Mesothelial cell of epicardium (in vitro differentiated cells): ENCODE results near the gene DPYD. TPM values are rescaled to one million over a fixed set of nuclear protein-coding genes. Genes with fewer than 3 reads are reported as not detected.

Experiments used
- DNase-seq, 2 experiments: peaks; one replicate each; pipeline ENCODE4 v3.0.0; 2021; ENCODE audit warnings: low spot score in 2 of 2; ENCODE audit not compliant: unreplicated experiment in 2 of 2
- H3K27ac Mint-ChIP-seq: 2 replicates; pipeline ENCODE4 v1.8.0; 2021; ENCODE audit warnings: mixed read lengths
- H3K27me3 Mint-ChIP-seq: 2 replicates; pipeline ENCODE4 v1.8.0; 2021; ENCODE audit warnings: low read depth, mixed read lengths
- H3K36me3 Mint-ChIP-seq: 2 replicates; pipeline ENCODE4 v1.8.0; 2021; ENCODE audit warnings: mixed read lengths
- H3K4me1 Mint-ChIP-seq: 2 replicates; pipeline ENCODE4 v1.8.0; 2021; ENCODE audit warnings: mixed read lengths
- H3K4me3 Mint-ChIP-seq: 2 replicates; pipeline ENCODE4 v1.8.0; 2021; ENCODE audit warnings: mild to moderate bottlenecking, moderate library complexity, mixed read lengths
- H3K9me3 Mint-ChIP-seq: 2 replicates; pipeline ENCODE4 v1.8.0; 2021; ENCODE audit warnings: mixed read lengths
- CTCF ChIP-seq: fragments of 200-600 bp; sonication (generic); IDR thresholded peaks from one replicate; pipeline ENCODE4 v1.5.0; 2021; ENCODE audit warnings: antibody characterized with exemption; ENCODE audit not compliant: unreplicated experiment
- total RNA-seq: library from RNA; stranded (reverse); gene quantifications from 3 replicates; pipeline ENCODE4 v1.2.1, GENCODE V29; 2021

The DPYD gene
- total RNA-seq, 1 donor from 2014 or later, result 13.3 TPM

GRCh38 chr1:97056386-97056785, 864.4 kb downstream of the DPYD start:
- TF ChIP-seq CTCF, result no peak
- Mint-ChIP-seq H3K9me3 (peaks cover 48% of the 10 kb centered on the region), H3K4me1 (no peaks in the 10 kb centered on the region), H3K36me3 (peaks cover 6% of the 10 kb centered on the region), H3K27ac (no peak overlapping the region), H3K27me3 (no peaks in the 10 kb centered on the region), H3K4me3 (no peak overlapping the region)
- DNase-seq, result no peak

DNA sequence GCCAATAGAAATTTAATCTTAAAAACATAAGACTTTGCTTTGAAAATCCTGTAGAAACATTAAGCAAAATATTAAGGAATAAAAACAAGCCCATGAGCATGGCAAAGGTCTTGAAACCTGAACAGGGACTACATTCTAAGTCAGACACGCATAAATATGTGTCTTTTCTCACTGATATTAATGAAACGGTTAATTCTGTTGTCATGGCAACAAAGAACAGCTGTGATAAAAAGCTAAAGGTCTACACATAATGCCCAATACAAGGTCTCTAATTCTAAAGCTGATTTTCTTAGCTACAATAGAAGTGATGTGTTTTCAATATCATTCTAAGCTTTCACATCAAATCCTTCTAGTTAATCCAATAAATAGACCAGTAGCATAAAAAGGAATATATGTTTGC, 867.6 kb downstream of the DPYD start:
- Mint-ChIP-seq H3K36me3 (peaks cover 4% of the 10 kb centered on the region), H3K4me1 (no peaks in the 10 kb centered on the region), H3K27me3 (no peaks in the 10 kb centered on the region), H3K27ac (no peak overlapping the region), H3K4me3 (no peak overlapping the region), H3K9me3 (peaks cover 22% of the 10 kb centered on the region)
- no peak for DNase-seq
- TF ChIP-seq CTCF, result no peak

- H3K4me3 Mint-ChIP-seq, result no peak overlapping the region
- no peak for DNase-seq
- no peaks in the 10 kb centered on the region for H3K27me3 Mint-ChIP-seq
- peaks cover 16% of the 10 kb centered on the region for H3K9me3 Mint-ChIP-seq
- no peak for TF ChIP-seq CTCF
- no peak overlapping the region for H3K27ac Mint-ChIP-seq
- H3K4me1 Mint-ChIP-seq, result no peaks in the 10 kb centered on the region
- peaks cover 4% of the 10 kb centered on the region for H3K36me3 Mint-ChIP-seq
These were observed 869.0 kb downstream of the DPYD start for GRCh38 chr1:97051823-97052222.

GRCh38 chr1:97050506-97050905, 870.3 kb downstream of the DPYD start:
- Mint-ChIP-seq H3K36me3 (no peaks in the 10 kb centered on the region), H3K4me1 (no peaks in the 10 kb centered on the region), H3K9me3 (peaks cover 7% of the 10 kb centered on the region), H3K27ac (no peak overlapping the region), H3K27me3 (no peaks in the 10 kb centered on the region), H3K4me3 (no peak overlapping the region)
- DNase-seq, result no peak
- TF ChIP-seq CTCF, result no peak

DNA sequence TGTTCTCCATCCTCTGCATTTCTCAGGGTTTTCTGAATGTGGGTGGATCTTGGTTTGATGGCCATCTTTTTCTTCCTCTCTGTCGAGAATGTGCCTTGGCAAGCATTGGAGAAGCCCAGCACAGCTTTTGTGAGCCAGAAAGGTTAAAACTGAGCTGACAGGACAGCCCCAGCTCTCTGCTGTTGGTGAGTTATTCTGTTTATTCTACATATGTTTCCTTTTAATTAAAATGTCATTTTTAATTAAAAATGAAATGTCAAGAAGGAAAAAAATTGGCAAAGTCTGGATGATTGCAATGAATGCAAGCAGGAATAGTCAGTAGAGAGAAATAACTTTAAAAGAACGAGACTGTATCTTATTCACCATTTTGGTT, 873.4 kb downstream of the DPYD start:
- no peaks in the 10 kb centered on the region for H3K36me3 Mint-ChIP-seq
- H3K4me1 Mint-ChIP-seq, result no peaks in the 10 kb centered on the region
- TF ChIP-seq CTCF, result no peak
- H3K9me3 Mint-ChIP-seq, result peaks cover 9% of the 10 kb centered on the region
- H3K4me3 Mint-ChIP-seq, result no peak overlapping the region
- H3K27me3 Mint-ChIP-seq, result no peaks in the 10 kb centered on the region
- DNase-seq, result no peak
- no peak overlapping the region for H3K27ac Mint-ChIP-seq

DNA sequence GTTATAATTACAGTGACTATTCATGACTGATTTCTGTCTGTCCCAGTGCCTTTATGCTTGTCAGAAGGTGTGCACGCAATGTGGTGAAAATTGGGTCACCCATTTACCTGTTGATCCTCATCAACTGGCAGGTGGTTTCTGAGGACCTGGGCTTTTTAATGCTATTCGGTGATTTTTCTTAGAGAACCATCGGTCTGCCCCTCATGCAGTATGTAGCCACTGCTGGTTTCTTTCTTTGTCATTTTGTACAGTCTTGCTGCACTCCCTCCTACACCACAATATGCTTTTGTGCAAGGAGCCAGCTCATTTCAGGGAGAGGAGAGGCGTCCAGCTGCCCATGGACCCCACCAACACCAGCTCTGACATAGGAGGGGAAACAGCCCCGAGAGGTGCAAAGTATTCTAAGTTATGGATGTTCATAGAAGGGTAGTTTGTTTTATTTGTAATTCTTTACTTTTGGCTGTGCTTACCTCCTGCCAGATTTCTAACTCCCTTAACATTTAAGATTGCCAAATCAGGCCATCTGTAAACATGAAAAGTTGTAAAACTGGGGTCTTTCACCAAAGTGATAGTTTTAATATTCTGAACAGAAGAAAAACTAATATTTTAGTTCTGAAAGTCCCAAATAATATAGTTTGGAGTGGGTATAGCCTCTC, 873.9 kb downstream of the DPYD start:
- Mint-ChIP-seq H3K4me3 (no peak overlapping the region), H3K4me1 (no peaks in the 10 kb centered on the region)

More for the DNA sequence above, 873.9 kb downstream of the DPYD start:
- Mint-ChIP-seq H3K9me3 (peaks cover 15% of the 10 kb centered on the region), H3K27me3 (no peaks in the 10 kb centered on the region), H3K36me3 (peaks cover 2% of the 10 kb centered on the region), H3K27ac (no peak overlapping the region)
- no peak for TF ChIP-seq CTCF
- no peak for DNase-seq
